Mesothelial cell of epicardium (in vitro differentiated cells): ENCODE results near the gene IPO9. TPM values are rescaled to one million over a fixed set of nuclear protein-coding genes. Genes with fewer than 3 reads are reported as not detected.

ENCODE experiments used
- DNase-seq, 2 experiments: peaks; one replicate each; pipeline ENCODE4 v3.0.0; 2021; ENCODE audit warnings: low spot score in 2 of 2; ENCODE audit not compliant: unreplicated experiment in 2 of 2
- H3K27ac Mint-ChIP-seq: 2 replicates; pipeline ENCODE4 v1.8.0; 2021; ENCODE audit warnings: mixed read lengths
- H3K27me3 Mint-ChIP-seq: 2 replicates; pipeline ENCODE4 v1.8.0; 2021; ENCODE audit warnings: low read depth, mixed read lengths
- H3K36me3 Mint-ChIP-seq: 2 replicates; pipeline ENCODE4 v1.8.0; 2021; ENCODE audit warnings: mixed read lengths
- H3K4me1 Mint-ChIP-seq: 2 replicates; pipeline ENCODE4 v1.8.0; 2021; ENCODE audit warnings: mixed read lengths
- H3K4me3 Mint-ChIP-seq: 2 replicates; pipeline ENCODE4 v1.8.0; 2021; ENCODE audit warnings: mild to moderate bottlenecking, moderate library complexity, mixed read lengths
- H3K9me3 Mint-ChIP-seq: 2 replicates; pipeline ENCODE4 v1.8.0; 2021; ENCODE audit warnings: mixed read lengths
- total RNA-seq: library from RNA; stranded (reverse); gene quantifications from 3 replicates; pipeline ENCODE4 v1.2.1, GENCODE V29; 2021
- TF ChIP-seq, protein P1 (sequence below): fragments of 200-600 bp; sonication (generic); IDR thresholded peaks from one replicate; pipeline ENCODE4 v1.5.0; 2021; ENCODE audit warnings: antibody characterized with exemption; ENCODE audit not compliant: unreplicated experiment

The IPO9 gene
- total RNA-seq, 1 donor from 2014 or later: 87.8 TPM

DNA sequence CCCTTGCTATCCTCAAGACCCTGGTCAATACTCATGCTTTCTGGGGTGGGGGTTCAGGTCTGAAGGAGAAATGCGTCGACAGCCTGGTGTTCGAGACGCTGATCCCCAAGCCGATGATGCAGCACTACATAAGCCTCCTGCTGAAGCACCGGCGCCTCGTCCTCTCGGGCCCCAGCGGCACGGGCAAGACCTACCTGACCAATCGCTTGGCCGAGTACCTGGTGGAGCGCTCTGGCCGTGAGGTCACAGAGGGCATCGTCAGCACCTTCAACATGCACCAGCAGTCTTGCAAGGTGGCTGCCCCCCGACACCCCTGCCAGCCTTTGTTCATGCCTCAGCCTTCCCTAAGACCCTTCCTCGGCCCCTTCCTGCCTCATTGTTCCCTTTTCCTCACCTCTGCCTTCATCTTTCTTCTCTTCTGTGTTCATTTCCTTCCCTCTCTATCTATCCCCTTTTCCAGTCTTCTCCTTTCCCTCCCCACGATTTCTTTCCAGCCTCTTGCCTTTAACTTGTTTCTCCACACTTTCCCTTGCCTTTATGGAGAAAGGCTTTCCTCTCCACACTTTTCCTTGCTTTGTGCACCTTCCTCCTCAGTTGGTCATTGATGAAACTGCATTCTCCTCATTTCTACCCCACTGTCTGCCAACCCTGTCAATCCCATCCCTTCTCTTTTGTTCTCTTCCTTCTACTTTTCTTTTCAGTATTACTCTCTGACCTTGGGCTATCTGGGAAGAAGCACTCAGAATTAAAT, 18.3 kb upstream of the IPO9 start:
- peaks cover 57% of the 10 kb centered on the region for H3K36me3 Mint-ChIP-seq
- H3K9me3 Mint-ChIP-seq: no peaks in the 10 kb centered on the region
- no peak for DNase-seq
- H3K27me3 Mint-ChIP-seq: no peaks in the 10 kb centered on the region
- no peak overlapping the region for H3K4me3 Mint-ChIP-seq
- no peak overlapping the region for H3K27ac Mint-ChIP-seq
- no peaks in the 10 kb centered on the region for H3K4me1 Mint-ChIP-seq
- TF ChIP-seq, protein P1, sequence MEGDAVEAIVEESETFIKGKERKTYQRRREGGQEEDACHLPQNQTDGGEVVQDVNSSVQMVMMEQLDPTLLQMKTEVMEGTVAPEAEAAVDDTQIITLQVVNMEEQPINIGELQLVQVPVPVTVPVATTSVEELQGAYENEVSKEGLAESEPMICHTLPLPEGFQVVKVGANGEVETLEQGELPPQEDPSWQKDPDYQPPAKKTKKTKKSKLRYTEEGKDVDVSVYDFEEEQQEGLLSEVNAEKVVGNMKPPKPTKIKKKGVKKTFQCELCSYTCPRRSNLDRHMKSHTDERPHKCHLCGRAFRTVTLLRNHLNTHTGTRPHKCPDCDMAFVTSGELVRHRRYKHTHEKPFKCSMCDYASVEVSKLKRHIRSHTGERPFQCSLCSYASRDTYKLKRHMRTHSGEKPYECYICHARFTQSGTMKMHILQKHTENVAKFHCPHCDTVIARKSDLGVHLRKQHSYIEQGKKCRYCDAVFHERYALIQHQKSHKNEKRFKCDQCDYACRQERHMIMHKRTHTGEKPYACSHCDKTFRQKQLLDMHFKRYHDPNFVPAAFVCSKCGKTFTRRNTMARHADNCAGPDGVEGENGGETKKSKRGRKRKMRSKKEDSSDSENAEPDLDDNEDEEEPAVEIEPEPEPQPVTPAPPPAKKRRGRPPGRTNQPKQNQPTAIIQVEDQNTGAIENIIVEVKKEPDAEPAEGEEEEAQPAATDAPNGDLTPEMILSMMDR: no peak

DNA sequence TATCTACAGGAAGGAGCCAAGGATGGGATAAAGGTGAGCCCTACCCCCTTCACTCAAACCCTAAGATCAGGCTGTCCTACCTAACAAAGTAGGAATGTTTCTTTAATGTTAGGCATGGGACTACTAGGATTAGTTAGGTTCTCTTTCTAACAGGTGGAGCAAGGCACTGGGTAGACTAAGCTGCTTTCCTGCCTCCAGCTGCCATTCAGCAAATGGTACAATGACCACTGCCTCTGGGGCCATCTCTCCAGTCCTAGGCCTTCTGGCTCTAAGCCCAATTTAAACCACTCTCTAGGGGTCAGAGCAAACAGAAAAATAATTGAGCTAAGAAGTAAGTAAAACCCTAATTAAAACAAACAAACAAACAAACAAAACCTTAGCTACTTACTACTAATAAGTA, 15.7 kb upstream of the IPO9 start:
- DNase-seq: no peak
- H3K36me3 Mint-ChIP-seq: peaks cover 55% of the 10 kb centered on the region
- H3K27ac Mint-ChIP-seq: no peak overlapping the region
- no peaks in the 10 kb centered on the region for H3K27me3 Mint-ChIP-seq
- no peaks in the 10 kb centered on the region for H3K9me3 Mint-ChIP-seq
- TF ChIP-seq, protein P1: no peak
- H3K4me1 Mint-ChIP-seq: no peaks in the 10 kb centered on the region
- no peak overlapping the region for H3K4me3 Mint-ChIP-seq

DNA sequence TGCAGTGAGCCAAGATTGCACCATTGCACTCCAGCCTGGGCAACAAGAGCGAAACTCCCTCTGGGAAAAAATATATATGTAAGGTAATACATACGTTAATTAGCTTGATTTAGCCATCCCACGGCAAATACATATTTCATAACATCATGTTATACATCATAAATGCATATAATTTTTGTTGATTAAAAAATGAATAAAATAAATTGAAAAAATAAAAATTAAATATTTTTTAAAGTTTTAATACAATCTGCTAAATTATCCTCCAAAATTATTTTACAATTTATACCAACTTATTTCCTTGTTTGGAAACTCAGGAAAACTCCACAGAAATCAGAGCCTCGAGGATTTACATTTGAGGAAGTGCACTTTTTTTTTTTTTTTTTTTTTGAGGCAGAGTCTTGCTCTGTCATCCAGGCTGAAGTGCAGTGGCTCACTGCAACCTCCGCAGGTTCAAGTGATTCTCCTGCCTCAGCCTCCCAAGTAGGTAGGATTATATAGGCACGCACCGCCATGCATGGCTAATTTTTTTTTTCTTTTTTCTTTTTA, 12.6 kb upstream of the IPO9 start:
- Mint-ChIP-seq H3K9me3 (no peaks in the 10 kb centered on the region), H3K27ac (no peak overlapping the region), H3K4me1 (peaks cover 4% of the 10 kb centered on the region), H3K27me3 (no peaks in the 10 kb centered on the region), H3K36me3 (peaks cover 57% of the 10 kb centered on the region), H3K4me3 (no peak overlapping the region)
- TF ChIP-seq, protein P1: no peak
- DNase-seq: no peak

DNA sequence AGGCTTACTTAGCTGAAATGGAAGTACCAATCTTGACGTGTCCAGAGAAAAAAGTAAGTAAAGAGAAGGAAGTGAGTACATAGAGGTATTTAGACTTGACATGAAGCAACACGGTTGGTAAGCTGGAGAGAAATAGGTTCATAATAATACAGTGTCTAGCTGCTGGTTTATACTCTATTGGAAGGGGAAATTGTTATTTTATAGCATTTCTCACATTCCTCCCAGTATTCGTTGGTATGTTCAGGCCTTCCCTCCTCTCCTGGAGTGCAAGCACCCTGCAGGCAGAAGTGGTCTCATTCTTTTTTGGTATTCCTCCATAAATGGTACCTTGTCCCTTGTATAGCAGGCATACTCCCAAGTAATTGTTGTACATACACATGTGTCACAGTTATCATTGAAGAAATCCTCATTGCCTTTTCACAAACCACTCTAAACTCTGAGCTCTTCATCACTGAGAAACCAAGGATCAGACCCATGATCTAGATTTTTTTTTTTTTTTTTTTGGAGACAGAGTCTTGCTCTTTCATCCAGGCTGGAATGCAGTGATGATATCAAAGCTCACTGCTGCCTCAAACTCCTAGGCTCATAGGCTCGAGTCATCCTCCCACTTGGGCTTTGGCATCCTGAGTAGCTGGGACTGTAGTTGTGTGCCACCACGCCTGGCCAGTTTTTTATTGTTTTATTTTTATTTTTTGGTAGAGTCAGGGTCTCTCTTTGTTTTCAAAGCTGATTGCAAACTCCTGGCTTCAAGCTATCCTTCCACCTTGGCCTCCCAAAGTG, 9.8 kb upstream of the IPO9 start:
- peaks cover 62% of the 10 kb centered on the region for H3K36me3 Mint-ChIP-seq
- H3K27ac Mint-ChIP-seq: no peak overlapping the region
- no peaks in the 10 kb centered on the region for H3K9me3 Mint-ChIP-seq
- DNase-seq: no peak
- H3K27me3 Mint-ChIP-seq: no peaks in the 10 kb centered on the region
- no peak overlapping the region for H3K4me3 Mint-ChIP-seq
- TF ChIP-seq, protein P1: no peak
- H3K4me1 Mint-ChIP-seq: peaks cover 4% of the 10 kb centered on the region

DNA sequence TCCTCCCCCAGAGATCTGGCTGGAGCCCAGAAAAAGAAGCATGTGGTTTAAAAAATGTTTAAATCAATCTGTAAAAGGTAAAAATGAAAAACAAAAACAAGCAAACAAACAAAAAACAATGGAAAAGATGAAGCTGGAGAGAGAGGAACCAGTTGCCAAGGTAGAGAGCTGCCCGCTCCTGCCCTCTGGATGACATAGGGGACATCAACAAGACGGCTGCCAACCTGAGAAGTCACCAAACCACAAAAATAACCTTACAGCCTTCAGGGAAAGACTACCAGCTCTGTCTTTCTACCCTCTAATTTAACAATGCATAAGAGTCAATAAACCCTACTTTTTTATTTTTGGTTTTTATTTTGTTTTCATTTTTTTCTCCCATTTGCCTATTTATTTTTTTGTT, 8.5 kb upstream of the IPO9 start:
- no peaks in the 10 kb centered on the region for H3K27me3 Mint-ChIP-seq
- DNase-seq: no peak
- peak overlapping the region; percentile 59 for H3K27ac Mint-ChIP-seq
- TF ChIP-seq, protein P1: no peak
- H3K9me3 Mint-ChIP-seq: no peaks in the 10 kb centered on the region
- H3K36me3 Mint-ChIP-seq: peaks cover 57% of the 10 kb centered on the region
- no peak overlapping the region for H3K4me3 Mint-ChIP-seq
- peaks cover 4% of the 10 kb centered on the region for H3K4me1 Mint-ChIP-seq
